Suprapubic skin (tissue), 3 donors: ENCODE data around the gene MDGA2.

Experiments
- CTCF ChIP-seq, 2 donors: fragments of 200-600 bp in 1 of 2; fragments of 450-650 bp in 1 of 2; sonication (generic) in 1 of 2; IDR thresholded peaks; one replicate each; pipeline ENCODE4 v1.5.1; 2016 to 2019; ENCODE audit warnings: antibody characterized with exemption in 2 of 2, mild to moderate bottlenecking in 1 of 2, moderate library complexity in 1 of 2
- POLR2AphosphoS5 ChIP-seq, 3 donors: sonication (generic); formaldehyde crosslinking; IDR thresholded peaks; one replicate each; pipeline ENCODE4 v1.6.1; 2017; ENCODE audit warnings: antibody characterized with exemption in 3 of 3

- no peak for TF ChIP-seq POLR2AphosphoS5 (IDR thresholded peaks at IDR 0.05)
- TF ChIP-seq CTCF (IDR thresholded peaks at IDR 0.05) = no peak
These were observed 125.5 kb downstream of the MDGA2 start for GRCh38 chr14:47549886-47550285.
